ENCODE measurements around the gene PCMTD2.
"Not testable (repeated sequence)": the region's sequence is repeated elsewhere in the genome, so short reads cannot be mapped to it uniquely, and the experiment has no call there.

PCMTD2 gene

GRCh38 chr20:64224351-64225170 lies 31.0 kb upstream of the PCMTD2 start:
- DNase-seq: no peak

GRCh38 chr20:64225171-64225595 lies 30.4 kb upstream of the PCMTD2 start:
- DNase-seq: no peak

GRCh38 chr20:64225828-64226598 lies 29.5 kb upstream of the PCMTD2 start:
- DNase-seq: no peak

DNA sequence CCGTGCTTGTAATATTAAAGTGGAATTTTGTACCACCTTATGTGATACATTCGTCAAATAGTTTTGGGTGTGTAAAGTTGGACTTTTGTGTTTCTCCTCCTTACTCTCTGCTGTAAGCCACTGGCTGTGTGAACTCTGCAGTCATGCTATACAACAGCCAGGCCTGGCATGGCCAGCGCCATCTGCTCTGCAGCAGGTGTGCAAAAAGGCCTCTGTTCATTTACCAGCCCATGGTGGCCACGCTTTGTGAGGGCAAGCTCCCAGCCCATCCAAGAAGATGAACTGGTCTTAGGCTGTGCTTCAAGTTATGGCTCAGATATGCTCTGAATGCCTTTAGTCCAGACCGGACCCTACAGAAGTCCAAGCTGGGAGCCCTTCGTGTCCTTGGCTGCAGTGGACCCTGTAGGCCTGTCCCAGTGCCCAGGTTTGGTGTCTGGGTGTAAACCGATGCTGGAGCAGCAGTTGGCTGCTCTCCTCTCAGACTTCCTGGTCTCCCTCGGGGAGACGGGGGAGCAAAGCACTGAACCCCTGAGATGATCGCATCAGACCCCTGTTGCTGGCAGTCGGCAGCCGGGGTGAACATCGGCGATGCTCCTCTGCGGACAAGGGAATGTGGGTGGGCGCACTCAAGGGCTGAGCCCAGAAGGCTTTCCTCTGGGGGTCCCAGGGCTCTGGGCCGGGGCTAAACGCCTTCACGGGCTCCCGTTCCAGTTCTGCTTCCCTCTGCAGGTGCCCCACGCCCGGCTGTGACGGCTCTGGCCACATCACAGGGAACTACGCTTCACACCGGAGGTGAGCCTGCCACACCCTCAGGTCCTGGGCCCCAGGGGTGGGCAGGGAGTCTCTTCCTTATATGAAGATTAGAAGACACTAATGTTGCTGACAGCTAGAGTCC lies 28.6 kb upstream of the PCMTD2 start:
- no peak for DNase-seq

GRCh38 chr20:64228086-64228653 lies 27.4 kb upstream of the PCMTD2 start:
- DNase-seq: no peak

GRCh38 chr20:64228751-64229506 lies 26.6 kb upstream of the PCMTD2 start:
- no peak for DNase-seq

GRCh38 chr20:64229507-64230061 lies 26.0 kb upstream of the PCMTD2 start:
- DNase-seq: no peak

GRCh38 chr20:64230461-64231145 lies 24.9 kb upstream of the PCMTD2 start:
- no peak for DNase-seq

- no peak for DNase-seq
These were observed 23.7 kb upstream of the PCMTD2 start for GRCh38 chr20:64231621-64232550.

GRCh38 chr20:64232794-64233193 lies 22.8 kb upstream of the PCMTD2 start:
- DNase-seq: no peak

GRCh38 chr20:64233725-64234124 lies 21.8 kb upstream of the PCMTD2 start:
- DNase-seq: no peak

GRCh38 chr20:64234291-64234791 lies 21.2 kb upstream of the PCMTD2 start:
- DNase-seq: no peak

GRCh38 chr20:64234921-64235565 lies 20.5 kb upstream of the PCMTD2 start:
- not testable (repeated sequence) for DNase-seq

DNA sequence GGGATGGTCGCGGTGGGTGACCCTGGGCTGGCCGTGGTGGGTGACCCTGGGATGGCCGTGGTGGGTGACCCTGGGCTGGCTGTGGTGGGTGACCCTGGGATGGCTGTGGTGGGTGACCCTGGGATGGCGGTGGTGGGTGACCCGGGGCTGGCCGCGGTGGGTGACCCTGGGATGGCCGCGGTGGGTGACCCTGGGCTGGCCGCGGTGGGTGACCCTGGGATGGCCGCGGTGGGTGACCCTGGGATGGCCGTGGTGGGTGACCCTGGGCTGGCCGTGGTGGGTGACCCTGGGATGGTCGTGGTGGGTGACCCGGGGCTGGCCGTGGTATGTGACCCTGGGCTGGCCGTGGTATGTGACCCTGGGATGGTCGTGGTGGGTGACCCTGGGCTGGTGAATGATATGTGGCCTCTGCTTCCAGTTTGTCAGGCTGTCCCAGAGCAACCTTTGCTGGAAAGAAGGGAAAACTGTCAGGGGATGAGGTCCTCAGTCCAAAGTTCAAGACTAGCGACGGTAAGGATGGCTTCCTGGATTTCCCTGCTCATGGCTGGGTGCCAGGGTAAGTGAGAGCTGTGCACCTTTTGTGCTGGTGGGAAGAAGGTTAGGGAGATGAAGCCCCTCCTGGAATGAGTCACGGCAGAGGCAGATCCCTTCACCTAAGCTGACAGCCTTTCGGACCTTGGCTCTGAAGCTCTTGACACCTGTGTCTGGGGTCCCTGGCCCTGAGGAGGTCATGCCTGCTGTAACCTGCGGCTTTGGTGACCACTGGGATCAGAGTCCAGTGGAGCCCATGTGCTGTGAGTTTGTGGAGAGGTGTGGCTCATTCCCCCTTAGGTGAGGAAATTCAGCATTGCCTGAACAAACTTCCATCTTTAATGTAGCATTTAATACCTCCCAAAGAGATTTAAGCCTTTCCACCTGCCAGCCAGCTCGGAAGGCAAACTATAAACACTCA lies 19.1 kb upstream of the PCMTD2 start:
- DNase-seq: no peak

DNA sequence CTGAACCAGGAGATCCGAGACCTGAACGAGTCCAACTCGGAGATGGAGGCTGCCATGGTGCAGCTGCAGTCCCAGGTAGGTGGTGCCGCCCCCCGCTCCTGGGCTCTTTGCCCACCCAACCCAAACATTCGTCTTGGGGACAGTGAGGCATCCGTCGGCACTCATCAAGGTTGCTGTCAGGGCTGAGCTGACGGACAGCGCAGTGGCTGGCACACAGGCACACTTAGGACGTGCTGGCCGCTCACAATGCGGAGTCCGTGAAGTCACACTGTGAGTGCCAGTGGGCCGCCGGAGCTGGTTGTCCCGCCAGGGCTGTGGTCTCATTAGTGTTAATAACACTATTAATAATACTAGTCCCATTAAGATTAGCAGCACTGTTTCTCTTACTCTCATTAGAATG lies 18.2 kb upstream of the PCMTD2 start:
- no peak for DNase-seq

- DNase-seq: no peak
These were observed 17.3 kb upstream of the PCMTD2 start for GRCh38 chr20:64238115-64238825.

DNA sequence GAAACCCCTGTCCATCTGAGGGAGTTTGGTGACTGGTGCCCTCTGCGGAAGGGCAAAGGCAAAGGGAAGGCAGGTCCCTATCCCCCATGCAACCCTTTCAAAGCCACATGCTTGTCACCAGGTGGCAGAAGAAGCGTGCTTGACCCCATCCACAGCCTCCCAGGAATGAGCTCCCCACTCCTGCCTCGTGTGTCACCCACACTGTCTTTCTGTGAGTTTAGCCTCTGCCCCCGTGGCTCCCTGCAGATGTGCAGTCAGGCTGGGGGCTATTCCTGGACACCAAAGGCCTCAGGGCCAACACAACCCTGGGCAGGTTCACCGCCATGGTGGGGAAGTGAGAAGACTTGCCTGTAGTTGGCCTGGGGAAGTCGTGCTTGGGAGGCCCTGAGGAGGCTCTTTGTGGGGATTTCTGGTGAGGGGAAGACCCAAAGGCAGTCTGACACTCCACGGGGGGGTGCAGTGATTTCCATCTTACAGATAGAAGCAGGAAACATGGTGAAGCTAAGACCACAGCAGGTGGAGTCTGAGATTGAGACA lies 16.6 kb upstream of the PCMTD2 start:
- DNase-seq: no peak

All from activated gamma-delta T cell (primary cell).